GM12878 (cell line): ENCODE data around the gene UBR2. TPM values are rescaled to one million over a fixed set of nuclear protein-coding genes. Genes with fewer than 3 reads are reported as not detected.

ENCODE experiments used
- ATAC-seq: fragments of 200-7000 bp; cut with Tn5 transposase; 3 replicates; pipeline ENCODE4 v1.9.1; 2020; ENCODE audit warnings: mild to moderate bottlenecking, moderate library complexity
- BruUV-seq: library from RNA; stranded (reverse); fragments of 400-500 nt; replicated peaks from 2 replicates; lab custom pipeline; 2021; lab: Mats Ljungman, UMichigan
- CTCF ChIA-PET: fragments of 300-600 bp; sonication (Branson Sonifier 250); formaldehyde crosslinking; extraction: SDS; loops from one replicate; lab custom pipeline; 2021; ENCODE audit warnings: inconsistent platforms; lab: Yijun Ruan, JAX
- POLR2A ChIA-PET: fragments of 350-600 bp; formaldehyde crosslinking; extraction: SDS; loops from one replicate; lab custom pipeline; 2021; ENCODE audit warnings: inconsistent platforms; lab: Charles Lee
- RAD21 ChIA-PET: fragments of 300-600 bp; sonication (Branson Sonifier 250); formaldehyde crosslinking; loops from one replicate; lab custom pipeline; 2023; ENCODE audit warnings: antibody characterized with exemption; ENCODE audit not compliant: unreplicated experiment; lab: Charles Lee
- SMC1A ChIA-PET: fragments of 300-600 bp; sonication (Branson Sonifier 250); formaldehyde crosslinking; loops from one replicate; lab custom pipeline; 2023; ENCODE audit not compliant: unreplicated experiment, uncharacterized antibody; lab: Charles Lee
- DNase-seq: peaks from one replicate; pipeline ENCODE4 v3.0.0-alpha.2; 2011; ENCODE audit warnings: low read depth, low spot score
- FAIRE-seq: peaks from 3 replicates; lab custom pipeline; 2011; peaks lifted over from hg19 to GRCh38; lab: Jason Lieb, UNC
- H2AFZ ChIP-seq: 2 replicates; pipeline ENCODE4 v1.6.0; 2011; ENCODE audit warnings: low read depth, low read length, control low read depth; ENCODE audit not compliant: control insufficient read depth
- H3K27ac ChIP-seq: 2 replicates; pipeline ENCODE4 v1.5.1; 2011; ENCODE audit warnings: control low read depth; ENCODE audit not compliant: control insufficient read depth, insufficient read depth
- H3K27me3 ChIP-seq, 2 experiments: replicated peaks in 1 of 2; 2 replicates each; pipeline versions ENCODE4 v1.6.0 to v1.6.1; 2011; ENCODE audit warnings: low read length in 1 of 2; ENCODE audit not compliant: control insufficient read depth in 2 of 2, insufficient read depth in 2 of 2
- H3K36me3 ChIP-seq, 2 experiments: 2 replicates each; pipeline ENCODE4 v1.5.1; 2011; ENCODE audit warnings: low read length in 1 of 2; ENCODE audit not compliant: control insufficient read depth in 2 of 2, insufficient read depth in 2 of 2
- H3K4me1 ChIP-seq: 2 replicates; pipeline ENCODE4 v1.6.1; 2011; ENCODE audit warnings: mild to moderate bottlenecking, low read length, moderate library complexity, mixed read lengths; ENCODE audit not compliant: control insufficient read depth, insufficient read depth
- H3K4me2 ChIP-seq: 2 replicates; pipeline ENCODE4 v1.6.0; 2011; ENCODE audit warnings: control low read depth; ENCODE audit not compliant: control insufficient read depth, insufficient read depth
- H3K4me3 ChIP-seq: fragments of 200-600 bp; sonication (generic); 2 replicates; pipeline ENCODE4 v1.5.1; 2016
- H3K79me2 ChIP-seq: 2 replicates; pipeline ENCODE4 v1.6.0; 2011; ENCODE audit warnings: low read length; ENCODE audit not compliant: control insufficient read depth, insufficient read depth
- H3K9ac ChIP-seq: 2 replicates; pipeline ENCODE4 v1.8.0; 2011; ENCODE audit warnings: low read length, control low read depth, mixed read lengths; ENCODE audit not compliant: control insufficient read depth, insufficient read depth
- H3K9me3 ChIP-seq: replicated peaks from 3 replicates; pipeline ENCODE4 v1.5.1; 2011; ENCODE audit warnings: mild to moderate bottlenecking, low read length; ENCODE audit not compliant: control insufficient read depth, insufficient read depth
- H4K20me1 ChIP-seq: 2 replicates; pipeline ENCODE4 v1.6.0; 2011; ENCODE audit not compliant: control insufficient read depth, insufficient read depth
- CBX5 ChIP-seq: sonication (generic); IDR thresholded peaks from 2 replicates; pipeline ENCODE4 v1.6.1; 2016; ENCODE audit warnings: low read depth, moderate library complexity, mild to moderate bottlenecking, inconsistent platforms
- EGR1 ChIP-seq, 2 experiments: IDR thresholded peaks; 1 replicate in 1 of 2; 2 replicates in 1 of 2; pipeline ENCODE4 v1.6.1; 2011 to 2012; ENCODE audit warnings: low read depth in 2 of 2, low read length in 2 of 2, borderline replicate concordance in 1 of 2, mild to moderate bottlenecking in 1 of 2, moderate library complexity in 1 of 2
- ESRRA ChIP-seq: IDR thresholded peaks from 2 replicates; pipeline ENCODE4 v1.6.1; 2012; ENCODE audit warnings: mild to moderate bottlenecking, low read length, improper control_type of control experiment
- EZH2 ChIP-seq: IDR thresholded peaks from 2 replicates; pipeline ENCODE4 v1.6.1; 2012; ENCODE audit warnings: low read depth, mild to moderate bottlenecking, control low read depth, inconsistent platforms, low read length, borderline replicate concordance; ENCODE audit not compliant: control insufficient read depth
- IRF5 ChIP-seq: fragments of 450-650 bp; IDR thresholded peaks from 2 replicates; pipeline ENCODE4 v1.6.1; 2017; ENCODE audit warnings: borderline replicate concordance
- KLF5 ChIP-seq: fragments of 450-650 bp; IDR thresholded peaks from 2 replicates; pipeline ENCODE4 v1.6.1; 2014; ENCODE audit warnings: mild to moderate bottlenecking; ENCODE audit not compliant: partially characterized antibody
- MEF2A ChIP-seq: IDR thresholded peaks from 2 replicates; pipeline ENCODE4 v1.6.1; 2011; ENCODE audit warnings: low read depth, mild to moderate bottlenecking, low read length, moderate library complexity; ENCODE audit not compliant: insufficient read depth
- MTA2 ChIP-seq: fragments of 450-650 bp; IDR thresholded peaks from 2 replicates; pipeline ENCODE4 v1.6.1; 2016; ENCODE audit warnings: low read depth, mild to moderate bottlenecking, moderate library complexity
- MTA3 ChIP-seq: IDR thresholded peaks from 2 replicates; pipeline ENCODE4 v1.6.1; 2012; ENCODE audit warnings: low read length, inconsistent platforms, borderline replicate concordance
- MYC ChIP-seq: IDR thresholded peaks from 2 replicates; pipeline ENCODE4 v1.6.1; 2011; ENCODE audit warnings: mild to moderate bottlenecking, low read length, moderate library complexity, inconsistent platforms; ENCODE audit not compliant: insufficient read depth, insufficient replicate concordance, insufficient read length, severe bottlenecking
- SMARCA5 ChIP-seq: fragments of 450-650 bp; IDR thresholded peaks from 2 replicates; pipeline ENCODE4 v1.6.1; 2017; ENCODE audit warnings: mild to moderate bottlenecking
- STAT3 ChIP-seq: IDR thresholded peaks from 2 replicates; pipeline ENCODE4 v1.6.1; 2011; ENCODE audit warnings: low read depth, low read length, improper control_type of control experiment
- SUZ12 ChIP-seq: fragments of 200-600 bp; sonication (generic); IDR thresholded peaks from one replicate; pipeline ENCODE4 v1.6.1; 2018; ENCODE audit warnings: antibody characterized with exemption, mild to moderate bottlenecking; ENCODE audit not compliant: unreplicated experiment
- YBX1 ChIP-seq: fragments of 450-650 bp; IDR thresholded peaks from 2 replicates; pipeline ENCODE4 v1.6.1; 2016; ENCODE audit warnings: antibody characterized with exemption
- YY1 ChIP-seq: IDR thresholded peaks from 2 replicates; pipeline ENCODE4 v1.6.1; 2011; ENCODE audit warnings: low read depth, mild to moderate bottlenecking, low read length
- ZNF207 ChIP-seq: fragments of 450-650 bp; IDR thresholded peaks from 2 replicates; pipeline ENCODE4 v1.6.1; 2014; ENCODE audit warnings: antibody characterized with exemption, mild to moderate bottlenecking, borderline replicate concordance
- ZNF24 ChIP-seq: fragments of 450-650 bp; IDR thresholded peaks from 2 replicates; pipeline ENCODE4 v1.6.1; 2017; ENCODE audit warnings: antibody characterized with exemption, mild to moderate bottlenecking
- WGBS: methylation state at CpG from one replicate; pipeline ENCODE4 v1.1.6; 2016; ENCODE audit warnings: low lambda C conversion rate; ENCODE audit not compliant: insufficient replicate concordance, insufficient coverage; ENCODE audit errors: missing lambda C conversion rate; 5-methylcytosine and 5-hydroxymethylcytosine counted together
- in situ Hi-C: fragments of 300-500 bp; cut with MboI; formaldehyde crosslinking; loops from 9 replicates; pipeline ENCODE4 v1.14.3; 2018; ENCODE audit warnings: mixed read lengths
- intact Hi-C: fragments of 100-400 bp; cut with micrococcal nuclease; formaldehyde crosslinking; loops from one replicate; pipeline ENCODE4 v1.14.2; 2022; ENCODE audit not compliant: unreplicated experiment
- polyA plus RNA-seq, 11 experiments: library from polyadenylated mRNA; depleted of rRNA in 4 of 11; unstranded in 6 of 11; stranded (reverse) in 5 of 11; fragments of >200 nt; fragmentation: Nextera tagmentation in 4 of 11; fragmentation: Illumina TruSeq in 1 of 11; extraction: Ambion mirVana in 4 of 11; extraction: Trizol in 1 of 11; gene quantifications; 1 replicate in 1 of 11; 2 replicates in 10 of 11; pipeline versions ENCODE4 v1.2.1 to v1.2.3, GENCODE V29; 2011 to 2016; ENCODE audit warnings: inconsistent platforms in 2 of 11, missing spikeins in 2 of 11, low read depth in 1 of 11
- total RNA-seq, 4 experiments: library from RNA; depleted of rRNA in 3 of 4; stranded (reverse); fragments of >200 nt in 3 of 4; fragmentation: Illumina TruSeq in 1 of 4; extraction: Trizol in 1 of 4; gene quantifications; 2 replicates each; pipeline versions ENCODE4 v1.2.1 to v1.2.3, GENCODE V29; 2013 to 2021
- TF ChIP-seq, protein P1 (sequence below): fragments of 450-650 bp; IDR thresholded peaks from 2 replicates; pipeline ENCODE4 v1.6.1; 2017; ENCODE audit warnings: mild to moderate bottlenecking
- TF ChIP-seq, protein P2 (sequence below): fragments of 450-650 bp; IDR thresholded peaks from 2 replicates; pipeline ENCODE4 v1.6.1; 2017; ENCODE audit warnings: antibody characterized with exemption, mild to moderate bottlenecking, moderate library complexity

The UBR2 gene
- total and polyA plus RNA-seq, 10 of the 15 experiments (the other 5 are each of a cell fraction or from before 2014, with no cell fraction given) = 2.3 to 18.4 (median 9.6) TPM

- SMC1A ChIA-PET = interaction anchor here (0.8 to 1.2 kb wide), 2 partner anchors 10 to 12 kb away, joined by 3 read pairs; no protein-coding TSS in a partner anchor
- CTCF ChIA-PET = interaction anchor here (0.6 kb wide), 1 partner anchor 10 kb away, joined by 3 read pairs; no protein-coding TSS in a partner anchor
- WGBS = 55% methylated on average over 4 of the region's 4 CpGs
- DNase-seq (no peak), ATAC-seq (no peak), FAIRE-seq (no peak)
- Histone ChIP-seq H3K27ac (no peak overlapping the region), H3K4me2 (no peak overlapping the region), H2AFZ (no peak overlapping the region), H3K9me3 (no peaks in the 10 kb centered on the region), H3K79me2 (no peaks in the 10 kb centered on the region), H3K36me3 (no peaks in the 10 kb centered on the region), H3K27me3 (no peaks in the 10 kb centered on the region), H3K9ac (no peak overlapping the region), H4K20me1 (no peaks in the 10 kb centered on the region), H3K4me1 (no peaks in the 10 kb centered on the region), H3K4me3 (no peak overlapping the region)
- RAD21 ChIA-PET = no interaction called here
- BruUV-seq = no TSS peak
- TF ChIP-seq YBX1 (no peak), STAT3 (no peak), EZH2 (no peak), MTA2 (no peak), SMARCA5 (no peak), ESRRA (no peak), ZNF24 (no peak), MYC (no peak), KLF5 (no peak), CBX5 (no peak), MTA3 (no peak), YY1 (no peak), IRF5 (no peak), MEF2A (no peak), SUZ12 (no peak), ZNF207 (no peak), EGR1 (IDR thresholded peaks at IDR 0.05; ENCODE audit: borderline replicate concordance in 1 of 2, low read depth in 2 of 2, low read length in 2 of 2) (no peak)
- TF ChIP-seq, protein P1, sequence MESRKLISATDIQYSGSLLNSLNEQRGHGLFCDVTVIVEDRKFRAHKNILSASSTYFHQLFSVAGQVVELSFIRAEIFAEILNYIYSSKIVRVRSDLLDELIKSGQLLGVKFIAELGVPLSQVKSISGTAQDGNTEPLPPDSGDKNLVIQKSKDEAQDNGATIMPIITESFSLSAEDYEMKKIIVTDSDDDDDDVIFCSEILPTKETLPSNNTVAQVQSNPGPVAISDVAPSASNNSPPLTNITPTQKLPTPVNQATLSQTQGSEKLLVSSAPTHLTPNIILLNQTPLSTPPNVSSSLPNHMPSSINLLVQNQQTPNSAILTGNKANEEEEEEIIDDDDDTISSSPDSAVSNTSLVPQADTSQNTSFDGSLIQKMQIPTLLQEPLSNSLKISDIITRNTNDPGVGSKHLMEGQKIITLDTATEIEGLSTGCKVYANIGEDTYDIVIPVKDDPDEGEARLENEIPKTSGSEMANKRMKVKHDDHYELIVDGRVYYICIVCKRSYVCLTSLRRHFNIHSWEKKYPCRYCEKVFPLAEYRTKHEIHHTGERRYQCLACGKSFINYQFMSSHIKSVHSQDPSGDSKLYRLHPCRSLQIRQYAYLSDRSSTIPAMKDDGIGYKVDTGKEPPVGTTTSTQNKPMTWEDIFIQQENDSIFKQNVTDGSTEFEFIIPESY = no peak
- TF ChIP-seq, protein P2, sequence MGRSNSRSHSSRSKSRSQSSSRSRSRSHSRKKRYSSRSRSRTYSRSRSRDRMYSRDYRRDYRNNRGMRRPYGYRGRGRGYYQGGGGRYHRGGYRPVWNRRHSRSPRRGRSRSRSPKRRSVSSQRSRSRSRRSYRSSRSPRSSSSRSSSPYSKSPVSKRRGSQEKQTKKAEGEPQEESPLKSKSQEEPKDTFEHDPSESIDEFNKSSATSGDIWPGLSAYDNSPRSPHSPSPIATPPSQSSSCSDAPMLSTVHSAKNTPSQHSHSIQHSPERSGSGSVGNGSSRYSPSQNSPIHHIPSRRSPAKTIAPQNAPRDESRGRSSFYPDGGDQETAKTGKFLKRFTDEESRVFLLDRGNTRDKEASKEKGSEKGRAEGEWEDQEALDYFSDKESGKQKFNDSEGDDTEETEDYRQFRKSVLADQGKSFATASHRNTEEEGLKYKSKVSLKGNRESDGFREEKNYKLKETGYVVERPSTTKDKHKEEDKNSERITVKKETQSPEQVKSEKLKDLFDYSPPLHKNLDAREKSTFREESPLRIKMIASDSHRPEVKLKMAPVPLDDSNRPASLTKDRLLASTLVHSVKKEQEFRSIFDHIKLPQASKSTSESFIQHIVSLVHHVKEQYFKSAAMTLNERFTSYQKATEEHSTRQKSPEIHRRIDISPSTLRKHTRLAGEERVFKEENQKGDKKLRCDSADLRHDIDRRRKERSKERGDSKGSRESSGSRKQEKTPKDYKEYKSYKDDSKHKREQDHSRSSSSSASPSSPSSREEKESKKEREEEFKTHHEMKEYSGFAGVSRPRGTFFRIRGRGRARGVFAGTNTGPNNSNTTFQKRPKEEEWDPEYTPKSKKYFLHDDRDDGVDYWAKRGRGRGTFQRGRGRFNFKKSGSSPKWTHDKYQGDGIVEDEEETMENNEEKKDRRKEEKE = no peak
- intact Hi-C loops = no loop called here
- POLR2A ChIA-PET = no interaction called here
- in situ Hi-C loops = no loop called here
Observed at GRCh38 chr6:42704937-42705374, 141.1 kb downstream of the UBR2 start.
